HepG2 (cell line): Measurements from ENCODE around the gene CD40. TPM values are rescaled to one million over a fixed set of nuclear protein-coding genes. Genes with fewer than 3 reads are reported as not detected.

Experiments used
- CREB1 ChIP-seq, 2 experiments: fragments of 450-650 bp in 1 of 2; IDR thresholded peaks; 2 replicates each; pipeline ENCODE4 v1.6.1; 2016 to 2017; ENCODE audit warnings: control low read depth in 1 of 2, mild to moderate bottlenecking in 1 of 2, missing compliant biosample characterization in 1 of 2, missing genetic modification characterization in 1 of 2
- FOXJ3 ChIP-seq: sonication (generic); formaldehyde crosslinking; IDR thresholded peaks from 2 replicates; pipeline ENCODE4 v1.4.0; 2020; ENCODE audit warnings: missing genetic modification reagents, mild to moderate bottlenecking, borderline replicate concordance
- FOXP1 ChIP-seq, 2 experiments: fragments of 450-650 bp in 1 of 2; IDR thresholded peaks; 2 replicates each; pipeline ENCODE4 v1.6.1; 2017 to 2018; ENCODE audit warnings: antibody characterized with exemption in 1 of 2
- HMGA1 ChIP-seq: sonication (generic); formaldehyde crosslinking; conservative IDR thresholded peaks from 2 replicates; pipeline ENCODE4 v1.4.0; 2020; ENCODE audit warnings: missing genetic modification reagents
- HMGXB3 ChIP-seq: sonication (generic); formaldehyde crosslinking; IDR thresholded peaks from 2 replicates; pipeline ENCODE4 v1.4.0; 2020; ENCODE audit warnings: missing genetic modification reagents, borderline replicate concordance
- IRF1 ChIP-seq: sonication (generic); formaldehyde crosslinking; IDR thresholded peaks from 2 replicates; pipeline ENCODE4 v1.4.0; 2020; ENCODE audit warnings: low read depth, mild to moderate bottlenecking, missing genetic modification reagents
- JDP2 ChIP-seq: sonication (generic); formaldehyde crosslinking; IDR thresholded peaks from 2 replicates; pipeline ENCODE4 v1.8.1; 2022; ENCODE audit warnings: missing genetic modification reagents, borderline replicate concordance
- KDM1A ChIP-seq: IDR thresholded peaks from 2 replicates; pipeline ENCODE4 v1.6.1; 2016; ENCODE audit warnings: missing compliant biosample characterization
- KDM3A ChIP-seq: IDR thresholded peaks from 2 replicates; pipeline ENCODE4 v1.6.1; 2018; ENCODE audit warnings: low read depth, missing compliant biosample characterization
- KMT2B ChIP-seq: IDR thresholded peaks from 2 replicates; pipeline ENCODE4 v1.6.1; 2016; ENCODE audit warnings: missing genetic modification reagents, missing compliant biosample characterization
- MED1 ChIP-seq: sonication (generic); formaldehyde crosslinking; IDR thresholded peaks from 2 replicates; pipeline ENCODE4 v1.4.0; 2020; ENCODE audit warnings: missing genetic modification reagents
- SAFB2 ChIP-seq: sonication (generic); formaldehyde crosslinking; IDR thresholded peaks from 2 replicates; pipeline ENCODE4 v1.5.1; 2020; ENCODE audit warnings: missing genetic modification reagents, low read depth, mild to moderate bottlenecking, borderline replicate concordance
- SALL1 ChIP-seq: sonication (generic); formaldehyde crosslinking; IDR thresholded peaks from 2 replicates; pipeline ENCODE4 v1.8.0; 2022; ENCODE audit warnings: mild to moderate bottlenecking, missing genetic modification reagents
- SALL2 ChIP-seq: sonication (generic); formaldehyde crosslinking; IDR thresholded peaks from 2 replicates; pipeline ENCODE4 v1.8.1; 2023; ENCODE audit warnings: mild to moderate bottlenecking, missing genetic modification reagents, inconsistent platforms
- TBL1XR1 ChIP-seq: fragments of 150-350 bp; IDR thresholded peaks from 2 replicates; pipeline ENCODE4 v1.6.1; 2014; ENCODE audit warnings: borderline replicate concordance, low read length; ENCODE audit not compliant: partially characterized antibody
- XRCC5 ChIP-seq: fragments of 200-400 bp; formaldehyde crosslinking; optimal IDR thresholded peaks from 2 replicates; pipeline ENCODE3; 2017; ENCODE audit warnings: mild to moderate bottlenecking, low read length
- ZEB1 ChIP-seq: IDR thresholded peaks from 2 replicates; pipeline ENCODE4 v1.6.1; 2012; ENCODE audit warnings: mild to moderate bottlenecking, low read depth, inconsistent platforms; ENCODE audit not compliant: insufficient replicate concordance
- ZKSCAN1 ChIP-seq: fragments of 150-350 bp; IDR thresholded peaks from 2 replicates; pipeline ENCODE4 v1.6.1; 2014; ENCODE audit warnings: low read length
- ZNF260 ChIP-seq: sonication (generic); formaldehyde crosslinking; IDR thresholded peaks from 2 replicates; pipeline ENCODE4 v1.4.0; 2020; ENCODE audit warnings: missing genetic modification reagents, low read depth, mild to moderate bottlenecking, borderline replicate concordance
- ZNF496 ChIP-seq: sonication (generic); formaldehyde crosslinking; IDR thresholded peaks from 2 replicates; pipeline ENCODE4 v1.8.1; 2023; ENCODE audit warnings: mild to moderate bottlenecking, moderate library complexity, missing genetic modification reagents; ENCODE audit not compliant: insufficient replicate concordance
- ZNF616 ChIP-seq: sonication (generic); formaldehyde crosslinking; IDR thresholded peaks from 2 replicates; pipeline ENCODE4 v1.5.0; 2020; ENCODE audit warnings: low read depth, mild to moderate bottlenecking, missing genetic modification reagents
- polyA plus RNA-seq, 8 experiments: library from polyadenylated mRNA; depleted of rRNA in 3 of 8; stranded (reverse) in 7 of 8; unstranded in 1 of 8; fragments of >200 nt; fragmentation: Illumina TruSeq in 4 of 8; extraction: Trizol in 4 of 8; gene quantifications; 2 replicates each; pipeline versions ENCODE4 v1.2.1 to v1.2.3, GENCODE V29; 2011 to 2016; ENCODE audit warnings: low read depth in 4 of 8, missing spikeins in 1 of 8, mixed read lengths in 1 of 8; ENCODE audit not compliant: insufficient read depth in 1 of 8
- total RNA-seq, 5 experiments: library from RNA; depleted of rRNA; stranded (reverse); fragments of >200 nt; fragmentation: Illumina TruSeq; extraction: Trizol; gene quantifications; 2 replicates each; pipeline ENCODE4 v1.2.3, GENCODE V29; 2016; ENCODE audit warnings: low read depth in 1 of 5
- TF ChIP-seq, protein P1 (sequence below): fragments of 450-650 bp; IDR thresholded peaks from 2 replicates; pipeline ENCODE4 v1.6.1; 2017
- TF ChIP-seq, protein P2 (sequence below): sonication (generic); formaldehyde crosslinking; IDR thresholded peaks from 2 replicates; pipeline ENCODE4 v1.4.0; 2020; ENCODE audit warnings: missing genetic modification reagents

The CD40 gene
- total and polyA plus RNA-seq, 2 of the 13 experiments (the other 11 are each of a cell fraction or from before 2014, with no cell fraction given), result 4.6 to 13.4 TPM

GRCh38 chr20:46085179-46085851 is 32.8 kb upstream of the CD40 start (continued):
- TF ChIP-seq FOXP1 (IDR thresholded peaks at IDR 0.05), result no peak
- peak; percentile 55 for TF ChIP-seq FOXP1 (CRISPR knock-in tag; IDR thresholded peaks at IDR 0.05)
- TF ChIP-seq ZKSCAN1, result no peak
- no peak for TF ChIP-seq HMGXB3 (CRISPR knock-in tag)
- no peak for TF ChIP-seq ZEB1
- TF ChIP-seq FOXJ3 (CRISPR knock-in tag), result no peak
- TF ChIP-seq, protein P1, sequence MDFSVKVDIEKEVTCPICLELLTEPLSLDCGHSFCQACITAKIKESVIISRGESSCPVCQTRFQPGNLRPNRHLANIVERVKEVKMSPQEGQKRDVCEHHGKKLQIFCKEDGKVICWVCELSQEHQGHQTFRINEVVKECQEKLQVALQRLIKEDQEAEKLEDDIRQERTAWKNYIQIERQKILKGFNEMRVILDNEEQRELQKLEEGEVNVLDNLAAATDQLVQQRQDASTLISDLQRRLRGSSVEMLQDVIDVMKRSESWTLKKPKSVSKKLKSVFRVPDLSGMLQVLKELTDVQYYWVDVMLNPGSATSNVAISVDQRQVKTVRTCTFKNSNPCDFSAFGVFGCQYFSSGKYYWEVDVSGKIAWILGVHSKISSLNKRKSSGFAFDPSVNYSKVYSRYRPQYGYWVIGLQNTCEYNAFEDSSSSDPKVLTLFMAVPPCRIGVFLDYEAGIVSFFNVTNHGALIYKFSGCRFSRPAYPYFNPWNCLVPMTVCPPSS, result no peak
- no peak for TF ChIP-seq SAFB2 (CRISPR knock-in tag)
- no peak for TF ChIP-seq JDP2
- no peak for TF ChIP-seq ZNF616 (CRISPR knock-in tag)
- TF ChIP-seq KMT2B (CRISPR knock-in tag), result no peak
- TF ChIP-seq MED1 (CRISPR knock-in tag), result 0 out of 2 replicates have a peak, but pooled peaks have one; percentile 22
- no peak for TF ChIP-seq HMGA1 (CRISPR knock-in tag)
- no peak for TF ChIP-seq KDM3A (CRISPR knock-in tag)
- TF ChIP-seq XRCC5, result no peak
- no peak for TF ChIP-seq IRF1 (CRISPR knock-in tag)
- TF ChIP-seq KDM1A (CRISPR knock-in tag), result 0 out of 2 replicates have a peak, but pooled peaks have one; percentile 12
- TF ChIP-seq SALL2 (CRISPR knock-in tag), result no peak
- TF ChIP-seq, protein P2, sequence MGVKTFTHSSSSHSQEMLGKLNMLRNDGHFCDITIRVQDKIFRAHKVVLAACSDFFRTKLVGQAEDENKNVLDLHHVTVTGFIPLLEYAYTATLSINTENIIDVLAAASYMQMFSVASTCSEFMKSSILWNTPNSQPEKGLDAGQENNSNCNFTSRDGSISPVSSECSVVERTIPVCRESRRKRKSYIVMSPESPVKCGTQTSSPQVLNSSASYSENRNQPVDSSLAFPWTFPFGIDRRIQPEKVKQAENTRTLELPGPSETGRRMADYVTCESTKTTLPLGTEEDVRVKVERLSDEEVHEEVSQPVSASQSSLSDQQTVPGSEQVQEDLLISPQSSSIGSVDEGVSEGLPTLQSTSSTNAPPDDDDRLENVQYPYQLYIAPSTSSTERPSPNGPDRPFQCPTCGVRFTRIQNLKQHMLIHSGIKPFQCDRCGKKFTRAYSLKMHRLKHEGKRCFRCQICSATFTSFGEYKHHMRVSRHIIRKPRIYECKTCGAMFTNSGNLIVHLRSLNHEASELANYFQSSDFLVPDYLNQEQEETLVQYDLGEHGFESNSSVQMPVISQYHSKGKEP, result no peak
- no peak for TF ChIP-seq CREB1 (IDR thresholded peaks at IDR 0.05)
- peak; percentile 8; the same call in 1 of the 2 replicates for TF ChIP-seq CREB1 (CRISPR knock-in tag; IDR thresholded peaks at IDR 0.05)
- no peak for TF ChIP-seq SALL1
- no peak for TF ChIP-seq ZNF260 (CRISPR knock-in tag)
- TF ChIP-seq ZNF496 (CRISPR knock-in tag), result no peak
- no peak for TF ChIP-seq TBL1XR1
